Stimulated activated CD4-positive, alpha-beta T cell treated with anti-CD3 and anti-CD28 coated beads, TNF-alpha, amount 100 ng/mL, for 24 hours (primary cell): ENCODE measurements around the gene TBX10.
"Not testable (repeated sequence)": the region's sequence is repeated elsewhere in the genome, so short reads cannot be mapped to it uniquely, and the experiment has no call there.

Source experiments
- DNase-seq, 3 experiments: peaks; one replicate each; pipeline ENCODE4 v3.0.0-alpha.2; 2020; ENCODE audit warnings: low read depth in 3 of 3

Gene TBX10

DNA sequence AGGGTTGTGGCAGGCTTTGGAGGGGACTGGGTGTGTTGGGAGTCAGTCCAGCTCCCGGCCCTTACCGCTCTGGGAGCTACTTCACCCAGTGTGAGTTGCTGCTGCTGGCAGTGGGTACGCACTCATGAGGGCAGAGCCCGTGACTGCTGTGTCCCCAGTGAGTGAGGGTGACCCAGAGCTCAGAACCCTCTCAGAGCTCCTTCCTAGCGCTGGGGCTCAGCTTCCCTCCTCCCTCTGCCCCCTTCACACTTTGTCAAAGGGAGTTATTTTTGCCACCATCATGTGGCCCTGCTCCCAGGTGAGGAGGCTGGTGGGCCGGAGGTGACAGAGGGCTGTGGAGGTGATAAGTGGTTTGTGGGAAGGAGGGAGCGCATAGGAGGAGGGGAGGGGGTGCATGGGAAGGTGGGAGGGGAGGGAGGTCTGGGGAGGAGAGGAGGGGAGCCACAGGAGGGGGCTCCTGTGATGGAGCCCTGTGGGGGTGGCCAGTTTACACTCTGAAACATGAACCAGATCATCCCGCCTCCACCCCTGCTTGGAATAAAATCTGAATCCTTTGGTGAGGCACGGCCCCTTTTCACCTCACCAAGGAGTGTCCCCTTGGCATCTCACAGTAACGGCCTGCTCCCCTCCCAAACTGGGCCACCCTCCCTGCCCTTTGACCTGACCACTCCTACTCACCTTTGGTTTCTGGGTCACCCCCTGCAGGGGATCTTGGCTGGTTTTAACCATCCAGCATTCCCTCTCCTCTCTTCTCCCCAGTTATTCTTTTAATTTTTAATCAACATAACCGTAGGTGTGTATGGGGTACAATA lies 22.9 kb downstream of the TBX10 start:
- no peak for DNase-seq

DNA sequence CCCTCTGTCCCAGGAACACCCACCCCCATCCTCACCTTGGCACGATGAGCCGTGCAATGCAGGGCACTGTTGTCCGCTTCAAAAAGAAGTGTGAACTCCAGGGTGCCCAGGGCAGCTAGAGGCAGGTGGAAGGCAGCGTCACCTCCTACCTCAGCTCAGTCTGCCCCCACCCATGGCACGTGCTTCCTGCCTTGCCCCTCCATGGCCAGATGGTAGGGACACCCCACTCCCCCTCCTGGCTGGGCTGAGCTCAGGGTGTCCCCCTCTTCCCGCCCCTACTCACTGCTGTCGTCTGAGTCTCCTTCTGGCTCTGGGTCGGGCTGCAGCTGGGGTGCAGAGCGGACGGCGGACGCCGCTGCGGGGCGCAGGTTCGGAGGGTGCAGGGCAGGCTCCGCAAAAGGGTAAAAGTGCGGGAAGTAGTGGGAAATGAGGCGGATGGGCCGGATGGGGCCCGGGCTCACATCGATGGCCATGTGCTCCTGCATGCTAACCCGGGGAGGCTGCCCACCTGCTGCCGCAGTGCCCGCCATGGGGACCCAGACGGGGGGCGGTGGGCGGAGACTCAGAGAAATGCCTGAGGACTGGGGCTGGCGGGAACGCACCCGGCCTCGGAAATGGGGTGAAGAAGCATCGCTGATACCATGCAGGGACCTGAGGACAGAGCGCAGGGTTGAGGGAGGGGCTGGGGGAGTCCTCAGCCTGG lies 23.7 kb downstream of the TBX10 start:
- no peak for DNase-seq

DNA sequence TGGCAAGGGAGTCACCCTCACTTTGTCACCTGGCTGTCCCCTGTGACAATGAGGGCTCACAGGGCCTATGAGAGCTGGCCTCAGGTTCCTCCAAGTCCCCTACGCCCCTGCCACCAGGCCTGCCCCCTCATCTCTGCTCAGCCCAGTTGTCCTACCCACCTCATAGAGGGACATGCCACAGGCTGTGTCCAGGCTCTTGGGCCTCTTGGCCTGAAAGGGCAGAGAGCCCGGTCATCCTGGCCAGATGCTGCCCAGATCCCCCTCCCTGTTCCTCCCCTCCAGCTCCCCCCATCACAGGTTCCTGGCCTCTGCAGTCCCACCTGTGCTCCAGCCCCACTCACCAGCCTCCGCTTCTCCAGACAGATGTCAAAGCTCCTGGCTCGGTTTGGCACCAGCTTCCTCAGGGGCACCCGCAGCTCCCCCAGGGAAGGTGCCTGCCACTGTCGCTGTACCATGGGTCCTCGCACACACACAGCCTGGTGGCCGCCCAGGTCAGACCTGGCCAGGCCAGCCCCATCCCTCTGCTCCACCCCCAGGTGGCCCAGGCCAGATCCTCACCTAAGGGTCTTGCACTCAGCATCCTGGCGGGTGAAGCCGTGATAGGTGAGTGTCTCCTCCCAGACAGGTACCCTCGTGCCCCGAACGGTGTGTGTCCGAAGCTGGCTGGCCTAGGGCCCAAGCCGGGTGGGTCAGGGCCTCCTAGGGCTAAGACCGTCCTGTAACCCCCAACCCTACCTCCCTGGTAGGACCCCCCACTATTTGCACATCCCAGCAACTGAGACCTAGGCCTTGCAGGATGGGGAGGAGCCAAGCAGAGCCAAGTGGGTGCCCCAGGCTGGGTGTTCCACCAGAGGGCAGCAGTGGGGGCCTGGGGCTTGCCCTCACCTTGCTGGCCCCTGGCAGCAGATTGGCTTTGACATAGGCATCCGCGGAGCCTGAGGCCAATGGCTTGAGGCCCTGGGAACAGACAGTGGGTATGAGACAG lies 24.5 kb downstream of the TBX10 start:
- DNase-seq = peak in 1 of 3 experiments; percentile 66

DNA sequence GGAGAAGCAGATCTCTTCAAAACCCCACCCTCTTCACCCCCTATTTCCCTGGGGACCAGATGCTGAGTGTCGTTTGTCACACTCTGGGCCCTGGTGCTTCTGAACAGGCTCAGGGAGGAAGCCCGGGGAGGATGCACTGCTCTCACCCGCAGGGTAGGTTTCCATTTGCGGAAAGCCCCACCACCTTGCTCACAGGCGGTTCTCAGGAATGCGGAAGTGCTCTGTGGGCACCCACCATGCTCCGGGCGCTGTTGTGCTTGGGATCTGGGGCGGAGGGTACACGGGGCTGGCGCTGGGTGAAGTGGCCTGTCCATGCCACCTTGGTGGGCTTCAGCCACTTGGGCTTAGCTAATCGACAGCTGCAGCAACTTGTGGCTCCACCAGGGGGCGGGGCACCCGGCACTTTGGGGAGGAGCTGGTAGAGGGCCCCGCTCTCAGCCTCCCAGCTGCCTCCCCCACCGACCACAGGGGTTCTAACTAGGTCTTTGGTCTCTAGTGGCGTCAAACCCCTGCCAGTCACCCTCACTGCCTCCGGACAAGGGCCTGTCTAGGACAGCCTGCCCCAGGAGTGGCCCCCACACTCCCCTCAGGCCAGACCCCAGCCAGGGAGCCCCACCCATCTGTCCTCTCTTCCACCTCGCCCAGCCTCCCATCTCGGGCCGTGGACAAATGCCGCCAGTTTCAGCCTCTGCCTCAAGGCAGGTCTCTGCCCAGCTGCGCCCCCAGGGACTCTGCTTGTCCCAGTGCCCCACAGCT lies 25.4 kb downstream of the TBX10 start:
- peak; percentile 60 to 80 (median 60) for DNase-seq

DNA sequence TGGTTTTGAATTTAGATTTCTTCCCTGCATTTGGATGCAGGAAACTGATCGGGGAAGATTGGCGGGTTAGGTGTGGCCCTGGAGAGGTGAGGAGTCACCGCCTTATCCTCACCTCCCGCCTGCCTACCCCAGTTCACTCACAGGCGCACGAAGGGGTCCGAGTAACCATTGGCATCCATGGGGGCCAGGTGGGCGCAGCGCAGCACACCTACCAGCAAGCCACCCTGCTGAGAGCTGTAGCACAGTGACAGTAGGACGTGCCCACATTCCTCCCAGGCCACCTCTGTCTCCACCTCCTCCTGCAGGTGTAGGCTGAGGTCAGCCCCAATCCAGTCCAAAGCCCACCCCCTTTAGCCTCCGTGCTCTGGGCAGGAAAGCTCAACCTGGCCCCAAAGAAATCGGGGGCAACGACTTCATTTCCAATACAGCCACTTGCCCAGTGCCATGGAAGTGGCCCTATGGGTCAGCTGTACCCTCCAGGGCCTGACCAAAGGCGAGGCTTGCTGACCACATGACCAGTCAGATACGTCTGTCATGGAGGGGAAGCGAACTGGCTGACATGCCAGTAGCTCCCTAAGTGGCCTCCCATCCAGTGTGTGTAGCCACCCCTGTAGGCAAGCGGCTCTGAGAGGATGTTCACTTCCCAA lies 26.1 kb downstream of the TBX10 start:
- DNase-seq = no peak

DNA sequence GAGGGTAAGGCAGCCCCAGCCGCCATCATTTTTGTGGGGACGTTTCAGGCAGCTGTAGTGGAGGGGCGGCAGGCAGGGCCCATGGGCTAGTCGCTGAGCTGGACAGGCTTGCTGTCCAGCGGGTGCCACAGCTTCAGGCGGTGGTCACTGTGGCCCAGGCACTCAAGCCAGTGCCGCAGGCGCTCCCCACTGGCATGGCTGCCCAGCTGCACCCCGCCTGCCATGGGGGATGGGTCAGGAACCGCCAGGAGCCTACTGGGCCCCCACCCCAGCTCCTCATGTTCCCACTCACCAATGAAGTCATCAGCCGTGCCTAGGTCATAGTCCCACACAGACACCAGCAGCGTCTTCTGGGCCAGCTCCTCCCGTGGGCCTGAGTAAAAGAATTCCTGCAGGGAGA lies 26.8 kb downstream of the TBX10 start:
- no peak for DNase-seq

DNA sequence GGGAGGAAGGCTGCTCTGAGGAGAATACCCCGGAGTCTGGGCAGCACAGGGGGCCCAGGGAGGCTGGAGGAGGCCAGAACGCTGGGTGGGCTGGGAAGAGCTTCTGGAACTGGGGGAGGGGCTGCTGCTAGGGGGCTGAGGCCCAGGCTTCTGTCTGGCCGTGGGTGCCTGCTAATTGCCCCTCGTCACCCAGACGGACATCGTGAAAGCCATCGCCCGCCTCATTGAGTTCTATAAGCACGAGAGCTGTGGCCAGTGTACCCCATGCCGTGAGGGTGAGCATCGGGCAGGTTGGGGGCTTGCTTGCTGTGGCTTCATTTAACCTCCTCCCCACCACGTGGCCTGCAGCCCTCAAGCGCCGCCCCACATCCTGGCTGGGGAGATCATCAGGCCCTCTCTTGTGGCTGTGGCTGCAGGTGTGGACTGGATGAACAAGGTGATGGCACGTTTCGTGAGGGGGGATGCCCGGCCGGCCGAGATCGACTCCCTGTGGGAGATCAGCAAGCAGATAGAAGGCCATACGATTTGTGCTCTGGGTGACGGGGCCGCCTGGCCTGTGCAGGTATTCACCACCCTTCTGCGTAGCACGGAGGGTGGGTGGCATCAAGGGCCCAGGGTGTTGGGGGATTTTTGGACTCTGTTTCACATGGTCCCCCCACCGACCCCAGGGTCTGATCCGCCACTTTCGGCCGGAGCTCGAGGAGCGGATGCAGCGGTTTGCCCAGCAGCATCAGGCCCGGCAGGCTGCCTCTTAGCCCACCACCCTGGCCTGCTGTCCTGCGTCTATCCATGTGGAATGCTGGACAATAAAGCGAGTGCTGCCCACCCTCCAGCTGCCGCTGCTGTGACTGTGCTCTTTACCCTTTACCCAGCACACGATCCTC lies 27.6 kb downstream of the TBX10 start:
- no peak for DNase-seq

DNA sequence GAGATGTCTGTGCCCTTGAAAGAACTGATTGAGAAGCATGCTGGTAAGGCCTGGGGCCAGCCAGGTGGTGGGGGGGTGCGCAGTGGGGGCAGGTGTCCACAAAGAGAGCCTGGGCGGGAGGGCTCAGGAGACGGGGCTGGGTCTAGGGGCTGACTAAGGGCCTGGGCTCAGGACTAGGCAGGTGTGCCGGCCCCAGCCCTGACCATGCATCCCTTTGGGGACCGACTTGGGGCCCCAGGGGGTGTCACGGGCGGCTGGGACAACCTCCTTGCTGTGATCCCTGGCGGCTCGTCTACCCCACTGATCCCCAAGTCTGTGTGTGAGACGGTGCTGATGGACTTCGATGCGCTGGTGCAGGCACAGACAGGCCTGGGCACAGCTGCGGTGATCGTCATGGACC lies 28.4 kb downstream of the TBX10 start:
- DNase-seq = no peak

DNA sequence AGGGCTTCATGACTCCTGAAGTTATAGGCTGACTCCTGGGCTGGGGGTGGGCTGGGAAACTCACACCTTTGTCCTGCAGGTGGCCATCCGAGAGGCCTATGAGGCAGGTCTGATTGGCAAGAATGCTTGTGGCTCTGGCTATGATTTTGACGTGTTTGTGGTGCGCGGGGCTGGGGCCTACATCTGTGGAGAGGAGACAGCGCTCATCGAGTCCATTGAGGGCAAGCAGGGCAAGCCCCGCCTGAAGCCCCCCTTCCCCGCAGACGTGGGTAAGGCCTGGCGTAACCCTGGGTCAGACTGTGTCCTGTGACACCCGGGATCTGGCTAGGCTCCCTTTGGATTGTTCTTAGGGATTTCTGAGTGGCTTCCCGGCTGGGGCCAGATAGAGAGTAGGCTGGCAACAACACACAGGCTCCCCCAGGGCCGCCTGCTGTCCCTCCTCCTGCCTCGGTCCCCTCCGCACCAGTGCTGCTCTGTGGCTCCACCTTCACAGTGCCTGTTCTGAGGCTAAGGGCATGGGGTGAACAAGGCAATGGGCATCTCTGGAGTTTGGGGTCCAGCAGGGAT lies 29.2 kb downstream of the TBX10 start:
- no peak for DNase-seq

DNA sequence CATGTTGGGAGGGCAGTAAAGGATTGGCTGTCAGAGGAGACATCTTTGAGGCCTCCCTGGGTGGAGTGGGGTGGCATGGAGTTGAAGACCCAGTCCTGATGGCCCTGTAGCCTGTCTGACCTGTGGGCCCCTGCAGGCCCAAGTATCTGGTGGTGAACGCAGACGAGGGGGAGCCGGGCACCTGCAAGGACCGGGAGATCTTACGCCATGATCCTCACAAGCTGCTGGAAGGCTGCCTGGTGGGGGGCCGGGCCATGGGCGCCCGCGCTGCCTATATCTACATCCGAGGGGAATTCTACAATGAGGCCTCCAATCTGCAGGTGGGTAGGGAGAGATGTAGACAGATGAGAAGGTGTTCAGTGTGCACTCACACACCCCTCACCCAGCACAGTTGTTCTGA lies 30.2 kb downstream of the TBX10 start:
- no peak for DNase-seq

DNA sequence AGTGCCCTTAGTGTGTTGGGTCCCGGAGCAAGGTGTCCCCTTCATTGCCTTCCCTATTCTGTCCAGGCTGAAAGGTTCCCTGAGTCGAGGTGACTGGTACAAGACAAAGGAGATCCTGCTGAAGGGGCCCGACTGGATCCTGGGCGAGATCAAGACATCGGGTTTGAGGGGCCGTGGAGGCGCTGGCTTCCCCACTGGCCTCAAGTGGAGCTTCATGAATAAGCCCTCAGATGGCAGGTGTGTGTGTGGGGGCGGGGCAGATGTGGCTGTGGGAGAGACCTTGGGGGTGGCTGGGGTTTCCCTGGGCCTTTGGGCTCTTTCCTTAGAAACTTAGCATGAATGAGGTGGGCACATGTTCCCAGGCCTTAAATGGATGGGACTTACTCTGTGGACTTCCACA lies 31.1 kb downstream of the TBX10 start:
- no peak for DNase-seq

DNA sequence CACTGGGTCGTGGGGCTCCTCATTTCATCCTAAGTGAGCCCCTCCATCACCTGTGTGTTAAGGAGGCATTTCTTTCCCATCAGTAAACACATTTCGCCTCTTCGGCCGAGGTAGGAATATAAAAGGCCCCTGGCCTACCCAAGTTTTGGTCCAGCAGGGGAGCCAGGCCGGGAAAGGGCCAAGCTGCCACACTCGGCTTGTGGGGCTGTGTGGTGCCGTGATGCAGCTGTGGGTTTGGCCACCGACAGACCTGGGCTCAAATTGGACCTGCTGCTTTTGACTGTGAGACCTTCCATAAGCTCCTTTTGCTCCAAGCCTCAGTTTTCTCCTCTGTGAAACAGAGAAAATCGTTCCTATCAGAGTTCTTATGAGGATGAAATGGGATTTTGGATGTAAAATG lies 32.1 kb downstream of the TBX10 start:
- no peak for DNase-seq

DNA sequence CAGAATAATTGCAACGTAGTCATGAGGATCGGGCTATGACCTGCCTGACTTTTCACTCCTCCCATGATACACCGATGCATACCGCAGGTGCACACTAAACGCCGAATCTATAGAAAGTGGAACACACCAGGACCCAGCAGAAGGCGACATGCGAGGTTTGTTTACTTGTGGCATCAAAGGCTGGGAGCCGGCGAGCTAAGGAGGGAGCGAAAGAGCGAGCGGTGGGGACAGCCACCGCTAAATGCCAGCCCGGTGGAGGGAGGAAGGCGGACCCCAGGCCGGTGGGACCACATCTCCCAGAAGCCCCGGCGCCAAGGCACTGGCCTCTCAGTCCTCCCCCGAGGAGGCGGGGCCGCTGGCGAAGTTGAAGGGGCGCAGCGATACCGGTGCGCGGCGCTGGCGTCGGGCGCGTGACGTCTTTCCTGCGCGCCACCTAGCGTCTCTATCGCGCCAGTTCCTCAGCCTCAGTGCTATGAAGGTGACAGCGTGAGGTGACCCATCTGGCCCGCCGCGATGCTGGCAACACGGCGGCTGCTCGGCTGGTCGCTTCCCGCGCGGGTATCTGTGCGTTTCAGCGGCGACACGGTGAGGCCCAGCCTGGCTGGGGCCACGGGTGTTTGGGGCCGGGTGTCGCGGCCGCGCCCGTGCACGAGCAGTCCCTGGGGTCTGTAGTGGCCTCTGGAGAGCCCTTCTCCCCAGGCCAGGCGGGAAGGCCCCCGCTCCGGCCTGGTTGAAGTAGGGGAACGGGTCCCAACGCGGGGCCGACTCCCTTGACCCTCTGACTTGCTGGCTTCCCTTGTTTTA lies 32.9 kb downstream of the TBX10 start, which contains the start of gene NDUFV1:
Gene NDUFV1, plus strand, starts transcription at position 445 of the 804 bp plus-strand sequence. Its CDS starts 69 bp downstream, at position 514.
- peak; percentile 89 to 97 (median 90) for DNase-seq

DNA sequence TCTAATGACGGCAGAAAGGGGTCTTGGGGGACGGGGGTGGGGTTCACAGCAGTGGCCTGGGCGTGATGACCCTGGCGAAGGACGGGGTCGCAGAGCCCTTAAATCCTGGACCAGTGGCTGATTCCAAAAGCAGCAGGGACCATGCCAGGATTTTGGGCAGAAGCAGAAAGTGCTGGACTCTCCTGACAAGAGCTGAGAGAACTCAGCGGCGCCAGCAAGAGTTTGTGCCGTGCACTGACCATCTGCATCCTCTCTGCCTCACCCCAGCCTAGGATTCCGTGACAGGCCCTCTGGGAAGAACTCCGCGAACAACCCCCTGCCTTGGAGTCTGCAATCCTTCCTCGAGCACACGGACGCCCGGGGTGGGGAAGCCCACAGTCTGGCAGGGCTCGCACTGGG lies 33.5 kb downstream of the TBX10 start:
- no peak for DNase-seq

DNA sequence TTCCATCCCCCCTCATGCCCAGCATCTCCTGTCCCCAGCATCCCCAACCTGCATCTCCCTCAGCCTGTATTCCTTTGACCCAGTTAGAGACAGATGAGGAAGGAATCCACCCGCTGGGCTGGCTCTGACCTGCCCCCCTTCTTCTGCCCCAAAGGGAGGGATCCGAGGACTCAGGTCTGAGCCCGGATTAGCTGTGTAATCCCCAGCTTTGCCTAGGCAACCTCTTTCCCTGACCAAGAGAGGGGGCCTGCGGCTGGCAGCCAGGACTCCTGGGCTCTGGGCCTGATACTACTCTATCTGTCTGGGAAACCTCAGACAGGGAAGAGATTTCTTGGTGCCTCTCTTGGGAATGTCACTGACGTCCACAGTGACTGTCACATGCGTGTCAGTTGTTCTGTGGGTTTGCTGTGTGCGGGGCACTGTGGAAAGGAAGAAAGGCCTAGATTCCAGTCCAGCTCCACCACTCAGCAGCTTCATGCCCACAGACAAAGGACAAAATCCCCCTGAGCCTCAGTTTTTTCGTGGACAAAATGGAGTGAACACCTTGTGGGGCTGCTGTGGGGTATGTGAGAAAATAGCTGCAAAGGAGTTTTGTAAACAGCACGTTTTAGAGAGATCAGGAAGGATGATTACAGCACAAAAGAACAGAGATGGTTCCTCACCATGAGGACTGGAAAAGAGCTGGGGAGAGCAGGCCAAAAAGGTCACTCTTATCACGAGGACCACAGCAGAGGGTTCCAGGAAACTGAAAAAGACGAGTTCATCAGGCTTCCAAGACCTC lies 34.1 kb downstream of the TBX10 start:
- DNase-seq = no peak

DNA sequence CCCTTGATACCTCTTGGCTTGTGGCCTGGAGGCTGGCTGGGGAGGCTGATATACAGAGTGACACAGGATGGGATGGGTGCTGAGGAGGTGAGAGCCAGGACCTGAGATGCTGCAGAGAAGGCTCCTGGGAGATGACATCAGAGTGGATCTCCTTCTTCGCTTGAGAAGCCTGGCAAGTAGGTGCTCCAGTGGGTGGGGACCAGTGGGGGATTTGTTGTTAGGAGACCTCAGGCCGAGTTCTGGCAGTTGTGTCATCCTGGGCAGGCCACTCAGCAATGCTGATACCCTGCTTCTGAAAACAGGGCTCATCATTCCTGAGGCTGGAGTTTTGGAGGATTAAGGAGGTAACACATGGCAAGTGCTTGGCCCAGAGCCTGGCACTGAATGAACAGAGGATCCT lies 34.7 kb downstream of the TBX10 start:
- no peak for DNase-seq

DNA sequence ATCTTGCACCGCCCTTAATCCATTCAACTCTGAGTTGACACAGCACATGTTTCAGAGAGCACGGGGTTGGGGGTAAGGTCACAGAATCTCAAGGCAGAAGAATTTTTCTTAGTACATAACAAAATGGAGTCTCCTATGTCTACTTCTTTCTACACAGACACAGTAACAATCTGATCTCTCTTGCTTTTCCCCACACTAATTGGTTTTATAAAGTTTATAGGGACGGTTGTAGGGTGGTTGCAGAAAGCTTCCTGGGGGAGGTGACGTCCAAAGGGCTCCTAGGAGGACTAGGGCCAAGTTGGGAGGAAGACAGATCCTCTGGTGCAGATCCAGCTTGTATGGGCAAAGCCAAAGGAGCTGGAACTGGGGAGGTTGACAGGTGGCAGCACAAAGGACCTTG lies 35.4 kb downstream of the TBX10 start:
- DNase-seq = not testable (repeated sequence)

DNA sequence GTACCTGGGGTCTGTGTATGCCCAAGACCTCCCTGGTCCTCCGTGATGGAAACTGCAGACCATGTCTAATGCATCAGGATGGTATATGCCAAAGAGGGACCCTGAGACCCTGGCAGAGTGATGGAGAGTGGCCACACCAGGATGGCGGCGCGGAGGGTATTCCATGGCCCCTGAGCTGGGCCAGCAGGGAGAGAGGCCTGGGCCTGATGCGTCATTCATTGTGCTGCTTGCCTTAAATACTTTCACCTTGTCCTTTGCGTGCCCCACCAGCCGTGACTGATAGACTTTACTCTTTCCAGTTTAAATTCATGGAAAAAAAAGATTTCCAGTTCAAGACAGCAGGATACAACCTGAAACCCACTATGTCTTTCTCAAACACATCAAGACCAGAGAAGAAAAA lies 38.5 kb downstream of the TBX10 start:
- DNase-seq = no peak
